Measurements from ENCODE around the gene TCF4.

DNA sequence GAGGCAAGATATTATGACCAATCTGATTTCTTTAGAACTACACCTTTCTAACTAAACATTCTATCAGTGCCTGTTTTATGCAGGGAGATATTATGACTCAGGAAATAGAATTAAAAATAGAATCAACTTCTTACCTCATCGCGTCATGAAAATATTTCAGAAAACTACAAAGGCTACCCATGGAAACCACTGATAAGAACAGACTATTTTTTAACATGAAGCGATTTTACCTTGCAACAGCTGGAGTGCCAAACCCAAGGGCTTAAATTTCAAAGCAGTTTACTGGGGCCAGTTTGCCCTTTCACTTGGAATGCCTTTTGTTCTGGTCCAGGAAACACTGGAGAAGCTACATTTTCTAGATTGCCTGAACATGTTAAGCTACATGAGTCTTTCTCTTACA is 323.9 kb downstream of the TCF4 start:
- TF ChIP-seq, protein P1, sequence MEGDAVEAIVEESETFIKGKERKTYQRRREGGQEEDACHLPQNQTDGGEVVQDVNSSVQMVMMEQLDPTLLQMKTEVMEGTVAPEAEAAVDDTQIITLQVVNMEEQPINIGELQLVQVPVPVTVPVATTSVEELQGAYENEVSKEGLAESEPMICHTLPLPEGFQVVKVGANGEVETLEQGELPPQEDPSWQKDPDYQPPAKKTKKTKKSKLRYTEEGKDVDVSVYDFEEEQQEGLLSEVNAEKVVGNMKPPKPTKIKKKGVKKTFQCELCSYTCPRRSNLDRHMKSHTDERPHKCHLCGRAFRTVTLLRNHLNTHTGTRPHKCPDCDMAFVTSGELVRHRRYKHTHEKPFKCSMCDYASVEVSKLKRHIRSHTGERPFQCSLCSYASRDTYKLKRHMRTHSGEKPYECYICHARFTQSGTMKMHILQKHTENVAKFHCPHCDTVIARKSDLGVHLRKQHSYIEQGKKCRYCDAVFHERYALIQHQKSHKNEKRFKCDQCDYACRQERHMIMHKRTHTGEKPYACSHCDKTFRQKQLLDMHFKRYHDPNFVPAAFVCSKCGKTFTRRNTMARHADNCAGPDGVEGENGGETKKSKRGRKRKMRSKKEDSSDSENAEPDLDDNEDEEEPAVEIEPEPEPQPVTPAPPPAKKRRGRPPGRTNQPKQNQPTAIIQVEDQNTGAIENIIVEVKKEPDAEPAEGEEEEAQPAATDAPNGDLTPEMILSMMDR (optimal IDR thresholded peaks at IDR 0.05 in 1 of 3, IDR thresholded peaks at IDR 0.05 in 1 of 3, conservative IDR thresholded peaks at IDR 0.05 in 1 of 3; ENCODE audit: extremely low read depth in 1 of 3, insufficient read depth in 2 of 3, low read length in 3 of 3) = no peak
- no peak for TF ChIP-seq EZH2 (IDR thresholded peaks at IDR 0.05; ENCODE audit: low read length)

All from keratinocyte (primary cell).